Stimulated activated CD8-positive, alpha-beta memory T cell treated with anti-CD3 and anti-CD28 coated beads, Interleukin-12 subunit alpha, Interleukin-12 subunit beta, amount 100 ng/mL, for 24 hours (primary cell): ENCODE data around the gene SPDYA.
A peak's percentile ranks its signal among the peaks of the same experiment; 100 is the strongest.

ENCODE experiments used
- DNase-seq: peaks from one replicate; pipeline ENCODE4 v3.0.0-alpha.2; 2020; ENCODE audit errors: extremely low read depth

Gene SPDYA

DNA sequence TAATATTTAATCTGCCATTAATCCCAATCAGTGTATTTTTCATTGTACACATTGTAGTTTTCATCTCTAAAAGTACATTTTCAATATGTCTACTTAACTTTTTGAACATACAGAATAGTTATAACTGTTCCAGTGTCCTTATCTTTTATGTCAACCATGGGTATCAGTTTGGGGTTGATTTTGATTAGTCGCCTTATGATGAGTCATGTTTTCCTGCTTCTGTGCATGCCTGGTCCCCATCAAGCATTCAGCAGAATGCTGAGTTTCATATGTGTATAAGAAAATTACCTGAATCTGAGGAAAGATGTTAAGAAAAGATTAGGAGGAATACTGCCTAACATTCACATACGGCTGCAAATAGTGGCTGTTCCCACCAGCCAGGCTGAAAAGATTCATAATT lies 17.7 kb downstream of the SPDYA start:
- DNase-seq, result no peak

DNA sequence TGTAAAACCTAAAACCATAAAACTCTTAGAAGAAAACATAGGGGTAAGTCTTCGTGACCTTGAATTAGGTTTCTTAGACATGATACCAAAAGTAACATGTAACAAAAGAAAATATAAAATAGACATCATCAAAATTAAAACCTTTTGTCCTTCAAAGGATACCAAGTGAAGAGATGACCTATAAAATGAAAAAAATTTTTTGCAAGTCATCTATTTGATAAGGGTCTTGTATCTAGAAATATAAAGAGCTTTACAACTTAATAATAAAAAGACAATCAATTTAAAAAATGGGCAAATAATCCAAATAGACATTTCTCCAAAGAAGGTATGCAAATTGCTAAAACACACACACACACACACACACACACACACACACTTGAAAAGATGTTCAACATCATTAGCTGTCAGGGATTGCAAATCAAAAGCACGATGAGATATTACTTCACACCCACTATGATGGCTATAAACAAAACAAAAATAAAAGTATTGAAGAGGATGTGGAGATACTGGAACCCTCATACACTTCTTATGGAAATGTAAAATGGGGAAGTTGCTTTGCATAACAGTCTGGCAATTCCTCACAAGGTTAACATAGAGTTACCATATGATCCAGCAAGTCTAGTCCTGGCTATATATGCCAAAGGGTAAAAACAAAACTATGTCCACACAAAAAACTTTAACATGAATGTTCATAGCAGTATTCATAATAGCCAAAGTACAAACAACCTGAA lies 23.3 kb downstream of the SPDYA start:
- DNase-seq, result no peak

DNA sequence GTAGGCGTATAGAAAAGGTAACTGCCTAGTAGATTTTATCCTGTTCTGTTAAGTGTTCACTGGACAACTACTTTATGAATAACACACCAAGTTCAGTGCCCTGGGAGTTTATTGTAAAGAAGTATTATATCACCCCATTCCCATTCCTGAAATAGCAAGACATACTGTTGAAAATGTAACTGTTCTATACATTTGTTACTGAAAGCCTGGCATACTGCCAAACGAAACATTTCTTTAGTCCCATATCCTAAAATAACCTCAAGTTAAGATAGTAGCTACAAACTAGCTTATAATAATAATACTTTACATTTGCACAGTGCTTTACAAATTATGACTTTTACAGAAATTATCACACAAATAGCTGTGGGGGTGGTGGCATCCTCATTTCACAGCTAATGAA lies 25.1 kb downstream of the SPDYA start:
- no peak for DNase-seq

DNA sequence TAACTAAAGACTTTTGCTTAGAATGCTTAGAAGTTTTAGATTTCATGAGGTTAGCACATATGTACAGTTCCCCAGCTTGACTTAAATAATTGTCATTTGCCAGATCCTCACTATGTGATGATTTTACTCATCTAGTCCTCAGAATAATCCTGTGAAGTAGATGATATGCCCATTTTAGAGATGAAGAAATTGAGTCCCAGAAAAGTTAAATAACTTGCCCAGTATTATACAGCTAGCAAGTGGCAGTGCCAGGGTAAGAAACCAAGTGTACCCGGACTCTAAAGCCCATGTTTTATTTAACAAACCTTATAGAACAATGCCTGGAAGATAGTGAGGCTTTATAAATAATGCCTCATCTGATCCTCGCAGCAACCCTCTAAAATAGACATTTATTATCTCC lies 28.3 kb downstream of the SPDYA start:
- no peak for DNase-seq

DNA sequence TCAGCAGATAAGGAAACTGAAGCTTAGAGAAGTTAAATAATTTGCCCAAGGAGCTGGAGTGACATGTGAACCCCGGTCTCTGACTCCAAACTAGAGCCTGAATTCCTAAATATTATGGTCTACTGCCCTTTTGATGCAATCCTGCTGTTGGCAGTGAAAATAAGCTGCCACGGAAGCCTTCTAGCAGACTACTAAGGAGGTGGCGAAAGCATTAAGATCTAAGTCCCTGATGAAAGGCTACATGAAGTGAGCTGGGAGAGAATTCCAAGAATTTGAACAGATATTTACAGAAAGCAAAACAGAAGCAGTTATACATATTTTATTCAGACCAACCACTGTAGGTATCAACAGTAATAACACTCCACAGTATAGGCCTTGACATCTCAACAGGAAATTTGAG lies 31.4 kb downstream of the SPDYA start:
- no peak for DNase-seq

DNA sequence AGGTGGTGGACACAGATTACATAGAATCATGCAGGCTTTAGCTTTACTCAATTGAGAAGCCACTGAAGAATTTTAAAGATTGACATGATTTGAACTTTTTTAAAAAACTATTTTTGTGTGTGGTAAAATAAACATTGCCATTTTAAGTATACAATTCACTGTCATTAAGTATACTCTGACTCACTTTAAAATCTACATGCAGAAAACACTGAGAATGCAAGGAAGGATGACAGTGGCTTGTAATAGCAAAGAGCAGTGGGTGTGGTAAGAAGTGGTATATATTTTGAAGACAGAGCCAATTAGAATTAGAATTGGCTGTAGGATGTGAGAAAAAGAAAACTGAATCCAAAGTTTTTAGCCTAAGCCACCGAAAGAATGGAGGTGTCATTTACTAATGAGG lies 44.6 kb downstream of the SPDYA start:
- DNase-seq, result no peak

DNA sequence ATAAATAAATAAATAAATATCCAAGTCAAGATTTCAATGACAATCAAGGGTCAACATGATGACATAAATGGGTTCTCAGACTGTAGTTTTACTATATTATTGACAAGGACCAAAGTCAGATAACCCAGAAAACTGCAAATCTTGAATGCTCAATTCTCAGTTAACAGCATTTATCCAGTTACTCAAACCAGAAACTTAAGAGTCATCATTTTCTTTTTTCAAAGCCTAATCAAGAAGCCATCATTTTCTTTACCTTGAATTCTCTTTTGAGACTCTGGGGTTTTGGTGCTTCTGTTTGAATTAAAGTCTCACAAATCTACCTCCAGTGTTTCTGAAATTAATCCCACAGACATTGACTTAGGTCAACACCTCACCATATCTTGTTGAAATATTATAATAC lies 45.3 kb downstream of the SPDYA start:
- DNase-seq, result no peak

DNA sequence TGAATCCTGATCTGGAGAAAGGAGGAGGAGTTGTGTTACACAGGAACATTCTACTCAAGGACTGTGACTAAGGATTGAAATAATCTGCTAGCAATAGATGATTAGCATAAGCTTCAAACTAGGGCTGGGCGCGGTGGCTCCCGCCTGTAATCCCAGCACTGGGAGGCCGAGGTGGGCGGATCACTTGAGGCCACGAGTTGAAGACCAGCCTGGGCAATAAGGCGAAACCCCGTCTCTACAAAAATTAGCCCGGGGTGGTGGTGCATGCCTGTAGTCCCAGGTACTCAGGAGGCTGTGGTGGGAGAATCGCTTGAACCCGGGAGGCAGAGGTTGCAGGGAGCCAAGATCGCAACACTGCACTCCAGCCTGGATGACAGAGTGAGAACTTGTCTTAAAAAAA lies 58.0 kb downstream of the SPDYA start:
- no peak for DNase-seq

DNA sequence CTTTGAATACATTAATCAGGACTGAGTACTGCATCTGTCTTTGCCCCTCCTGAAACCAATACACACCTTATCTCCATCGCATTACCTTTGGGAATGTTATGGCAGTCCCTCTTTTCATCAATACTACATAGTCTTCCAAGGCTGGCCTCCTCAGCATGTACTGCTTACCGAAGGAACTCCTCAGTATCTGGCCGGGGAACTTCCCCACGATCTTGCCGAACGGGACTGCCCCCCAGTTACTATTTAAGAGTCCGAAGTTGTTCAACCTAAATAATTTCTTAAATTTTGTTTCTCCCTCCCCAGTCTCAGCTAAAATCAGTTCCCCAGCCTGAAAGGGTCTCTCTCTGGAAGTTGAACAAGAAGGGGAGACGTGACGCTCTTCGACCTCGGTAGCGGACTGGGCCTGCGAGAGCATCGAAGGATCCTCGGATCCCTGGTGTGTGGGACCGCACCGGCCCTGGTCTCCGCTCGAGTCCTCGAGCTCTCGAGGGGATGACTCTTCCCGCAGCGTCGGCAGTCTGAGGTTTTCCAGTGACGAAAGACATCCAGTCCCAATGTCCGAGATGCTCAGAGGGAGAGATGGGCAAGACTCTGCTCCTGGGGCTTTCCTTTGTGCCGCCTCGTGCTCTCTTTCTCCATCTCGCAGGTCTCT lies 59.0 kb downstream of the SPDYA start:
- no peak for DNase-seq

DNA sequence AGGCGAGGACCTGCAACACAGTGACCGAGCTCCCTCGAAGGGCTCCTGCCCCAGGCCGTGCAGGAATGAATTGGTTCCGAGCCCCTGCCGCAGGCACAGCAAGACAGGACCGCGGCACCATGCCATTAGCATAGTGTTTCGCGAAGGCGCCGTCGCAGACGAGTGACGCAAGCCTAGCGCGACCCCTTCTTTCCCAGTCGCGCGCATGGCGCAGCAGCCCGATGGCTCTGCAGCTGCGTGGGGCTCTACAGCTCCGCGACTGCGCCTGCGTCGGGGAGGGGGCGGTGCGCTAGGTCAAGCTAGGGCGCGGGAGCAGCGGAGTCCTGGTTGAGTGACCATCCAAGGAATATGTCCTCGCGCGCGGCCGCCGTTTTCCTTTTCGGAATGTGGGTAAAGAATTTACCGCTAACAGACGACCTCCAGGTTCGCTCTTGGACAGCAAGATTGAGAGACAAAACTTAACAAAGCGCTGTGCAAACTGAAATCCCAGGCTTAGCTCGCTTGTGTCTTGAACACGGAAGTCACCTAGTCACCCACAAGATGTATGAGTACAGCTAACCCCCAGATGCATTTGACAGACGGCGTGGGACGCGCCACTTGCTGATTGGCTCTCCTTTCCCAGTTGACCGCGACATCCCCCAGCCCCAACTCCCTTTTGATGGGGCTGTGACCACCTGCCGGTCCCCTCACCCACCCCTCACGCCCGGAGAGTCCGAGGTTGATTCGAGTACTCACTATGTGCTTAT lies 59.7 kb downstream of the SPDYA start, which contains the start of gene TRMT61B:
Gene TRMT61B (minus strand): TSS at position 164 of the 746 bp plus-strand sequence. CDS start 32 bp downstream, at position 132.
- peak; percentile 97 for DNase-seq

DNA sequence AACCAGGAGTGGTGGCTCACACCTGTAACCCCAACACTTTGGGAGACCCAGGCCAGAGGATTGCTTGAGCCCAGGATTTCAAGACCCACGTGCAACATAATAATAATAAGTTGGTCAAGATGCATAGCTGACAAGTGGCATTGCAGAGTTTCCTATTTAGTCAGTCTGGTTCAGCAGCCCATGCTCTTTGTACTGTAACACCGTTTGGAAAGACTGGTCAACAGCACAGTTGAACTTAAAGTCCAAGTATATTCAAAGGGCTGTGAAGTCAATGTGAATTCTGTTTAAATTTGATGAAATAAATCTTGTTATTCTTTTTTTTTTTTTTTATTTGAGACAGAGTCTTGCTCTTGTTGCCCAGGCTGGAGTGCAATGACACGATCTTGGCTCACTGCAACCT lies 61.0 kb downstream of the SPDYA start:
- no peak for DNase-seq

DNA sequence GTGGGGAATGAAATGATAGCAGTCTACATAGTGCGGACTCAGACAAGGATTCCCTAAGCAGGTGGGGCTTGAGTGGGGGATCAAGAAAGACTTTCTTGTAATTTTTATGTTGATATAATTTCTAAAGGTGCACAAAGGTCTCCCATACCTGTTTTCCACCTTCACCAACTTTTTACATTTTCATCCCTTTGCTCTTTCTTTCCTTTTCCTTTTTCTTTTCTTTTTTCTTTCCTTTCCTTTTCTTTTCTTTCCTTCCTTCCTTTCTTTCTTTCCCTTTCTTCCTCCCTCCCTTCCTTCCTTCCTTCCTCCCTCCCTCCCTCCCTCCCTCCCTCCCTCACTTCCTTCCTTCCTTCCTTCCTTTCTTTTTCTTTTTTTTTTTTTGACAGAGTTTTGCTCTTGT lies 69.6 kb downstream of the SPDYA start:
- no peak for DNase-seq

DNA sequence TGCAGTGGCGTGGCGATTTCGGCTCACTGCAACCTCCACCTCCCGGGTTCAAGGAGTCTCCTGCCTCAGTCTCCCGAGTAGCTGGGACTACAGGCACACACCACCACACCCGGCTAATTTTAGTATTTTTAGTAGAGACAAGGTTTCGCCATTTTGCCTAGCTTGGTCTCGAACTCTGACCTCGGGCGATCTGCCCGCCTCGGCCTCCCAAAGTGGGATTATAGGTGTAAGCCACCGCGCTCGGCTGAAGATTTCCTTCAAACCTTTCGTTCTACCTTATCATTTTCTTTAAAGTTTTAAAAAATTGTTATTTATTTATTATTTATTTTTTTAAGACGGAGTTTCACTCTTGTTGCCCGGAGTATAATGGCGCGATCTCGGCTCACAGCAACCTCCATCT lies 82.9 kb downstream of the SPDYA start:
- no peak for DNase-seq

DNA sequence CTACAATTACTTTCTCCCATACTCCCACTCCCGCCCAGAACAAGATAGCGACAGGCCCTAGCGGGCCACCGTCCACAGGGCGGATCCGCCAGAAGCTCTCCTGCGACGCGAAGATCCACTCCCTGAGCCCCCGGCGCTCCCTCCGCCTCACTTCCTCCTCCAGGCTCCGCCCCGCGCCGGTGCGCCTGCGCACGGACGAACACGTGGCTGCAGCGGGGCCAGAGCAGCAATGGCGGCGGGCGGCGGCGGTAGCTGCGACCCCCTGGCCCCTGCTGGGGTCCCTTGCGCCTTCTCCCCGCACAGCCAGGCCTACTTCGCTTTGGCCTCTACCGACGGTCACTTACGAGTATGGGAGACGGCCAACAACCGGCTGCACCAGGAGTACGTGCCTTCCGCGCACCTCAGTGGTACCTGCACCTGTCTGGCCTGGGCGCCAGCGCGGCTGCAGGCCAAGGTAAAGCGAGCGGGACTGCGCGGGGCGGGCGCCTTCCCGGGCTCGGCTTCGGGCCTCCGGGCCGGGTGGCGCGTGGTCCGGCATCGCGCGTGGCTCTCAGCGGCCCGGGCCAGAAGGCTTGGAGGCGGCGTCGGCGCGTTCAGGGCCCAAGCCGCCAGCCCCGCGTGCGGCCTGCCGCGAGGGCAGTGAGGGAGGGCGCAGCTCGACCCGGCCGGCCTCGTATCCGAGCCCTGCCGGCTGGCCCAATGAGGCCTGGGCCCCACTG lies 84.0 kb downstream of the SPDYA start, which contains the start of gene WDR43:
Gene WDR43 (plus strand): TSS at position 198 of the 719 bp plus-strand sequence. CDS start 32 bp downstream, at position 230.
- peak; percentile 88 for DNase-seq

DNA sequence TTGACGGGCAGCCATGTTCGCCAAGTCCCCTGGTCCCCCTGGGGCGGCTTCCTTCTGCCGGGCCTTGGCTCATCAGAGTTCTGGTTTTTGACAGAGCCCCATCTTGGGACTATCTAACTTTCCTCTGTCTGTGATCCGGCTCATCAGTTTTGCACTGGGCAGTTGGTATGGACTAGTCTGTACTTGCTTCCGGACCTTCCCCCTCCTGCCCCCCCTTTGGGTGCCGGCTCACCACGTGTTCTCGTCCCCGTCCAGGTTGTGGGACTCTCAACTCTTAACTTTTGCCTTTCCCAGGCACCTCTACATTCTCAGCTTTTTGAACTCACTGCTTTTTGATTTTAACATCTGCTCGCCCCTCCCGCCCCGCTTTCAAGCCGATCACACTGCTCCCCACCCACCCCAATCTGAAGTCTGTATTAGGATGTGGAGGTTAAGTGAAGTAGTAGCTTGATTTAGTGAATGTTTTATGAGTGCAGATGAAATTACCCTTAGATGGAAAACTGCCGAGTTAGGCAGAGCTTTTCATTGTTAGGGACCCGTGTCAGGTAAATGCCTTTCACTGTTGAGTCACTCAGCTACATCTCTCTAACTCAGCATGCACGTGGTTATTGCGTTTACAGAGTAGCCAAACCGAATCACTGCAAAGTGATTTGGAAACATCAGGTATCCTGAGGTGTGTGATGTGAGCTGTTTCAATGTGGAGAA lies 84.7 kb downstream of the SPDYA start:
- DNase-seq, result no peak

DNA sequence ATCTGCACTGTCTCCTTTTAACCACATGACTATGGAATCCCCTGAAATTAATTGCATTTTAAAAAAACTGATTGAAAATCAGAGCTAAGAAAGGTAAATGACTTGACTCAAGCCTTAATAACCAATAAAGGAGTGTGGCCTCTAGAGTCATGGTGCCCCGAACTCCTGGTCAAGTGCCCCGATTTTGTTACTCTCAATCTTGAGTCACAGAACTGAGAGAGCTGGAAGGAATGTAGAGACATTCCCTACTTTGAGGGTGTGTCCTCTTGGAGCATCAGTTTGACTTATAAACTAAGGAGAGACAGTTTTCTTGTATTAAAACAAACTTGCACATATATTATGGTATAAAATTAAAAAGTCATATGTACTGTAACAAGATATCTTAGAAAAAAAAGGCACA lies 86.3 kb downstream of the SPDYA start:
- no peak for DNase-seq

DNA sequence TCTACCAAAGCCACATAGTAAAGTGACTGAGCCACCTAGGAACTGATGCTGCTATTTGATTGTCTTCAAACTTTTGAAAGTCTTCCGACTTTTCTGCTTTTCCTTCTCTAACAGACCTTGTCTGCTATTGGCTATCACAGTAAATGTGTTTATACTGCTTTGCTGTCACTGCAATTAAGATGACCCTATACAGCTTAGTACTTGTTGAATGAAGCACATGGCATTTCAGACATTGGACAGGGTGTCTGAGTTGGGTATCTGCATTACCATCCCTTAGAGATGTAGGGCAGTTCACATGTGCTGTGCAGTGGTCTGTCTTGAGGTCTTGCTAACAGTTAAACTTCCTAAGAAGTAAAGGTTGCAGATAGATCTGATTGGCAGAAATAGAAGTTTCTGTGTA lies 87.4 kb downstream of the SPDYA start:
- no peak for DNase-seq
